Stimulated activated CD4-positive, alpha-beta T cell treated with anti-CD3 and anti-CD28 coated beads, Interleukin-12 subunit alpha, Interleukin-12 subunit beta, amount 100 ng/mL, for 24 hours (primary cell): ENCODE measurements around the gene DRC7.
"Not testable (repeated sequence)": the region's sequence is repeated elsewhere in the genome, so short reads cannot be mapped to it uniquely, and the experiment has no call there.

Experiments used
- DNase-seq, 2 experiments: peaks; one replicate each; pipeline ENCODE4 v3.0.0-alpha.2; 2020; ENCODE audit warnings: low read depth in 2 of 2

The DRC7 gene

DNA sequence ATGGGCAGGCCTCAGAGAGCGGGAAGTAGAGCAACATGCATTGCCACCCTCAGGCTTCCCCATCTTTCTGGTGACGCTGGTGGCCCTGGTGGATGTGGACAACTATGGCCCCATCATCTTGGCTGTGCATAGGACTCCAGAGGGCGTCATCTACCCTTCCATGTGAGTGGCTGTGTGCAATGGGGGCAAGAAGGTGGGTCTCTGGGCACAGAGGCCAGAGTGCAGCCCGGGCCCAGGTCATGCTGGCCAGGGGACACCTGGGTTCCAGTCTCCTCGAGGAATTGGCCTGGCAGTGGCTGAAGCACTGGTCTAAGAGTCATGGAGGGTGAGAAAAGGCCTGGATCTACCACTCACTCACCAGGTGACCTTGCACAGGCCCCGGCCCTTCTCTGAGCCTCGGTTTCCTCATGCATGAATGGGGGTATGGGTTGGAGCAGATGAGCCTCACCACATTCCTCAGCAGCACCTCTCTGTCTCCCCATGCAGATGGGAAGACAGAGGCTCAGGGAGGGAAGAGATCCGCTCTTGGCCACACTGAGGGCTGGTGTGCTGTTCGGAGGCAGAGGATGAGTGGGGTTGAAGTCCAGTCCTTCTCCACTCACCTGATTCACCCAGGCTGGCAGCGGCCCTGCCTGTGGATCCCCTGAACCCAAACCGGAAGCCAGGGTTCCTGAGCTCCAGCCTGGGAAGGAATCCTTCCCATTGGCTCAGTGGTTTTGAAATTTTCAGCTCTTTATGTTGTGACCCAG, 33.7 kb upstream of the DRC7 start:
- DNase-seq, result no peak

- DNase-seq, result no peak
Observed at GRCh38 chr16:57661510-57661909, 33.1 kb upstream of the DRC7 start.

- DNase-seq, result no peak
Observed at GRCh38 chr16:57661936-57662906, 32.4 kb upstream of the DRC7 start.

DNA sequence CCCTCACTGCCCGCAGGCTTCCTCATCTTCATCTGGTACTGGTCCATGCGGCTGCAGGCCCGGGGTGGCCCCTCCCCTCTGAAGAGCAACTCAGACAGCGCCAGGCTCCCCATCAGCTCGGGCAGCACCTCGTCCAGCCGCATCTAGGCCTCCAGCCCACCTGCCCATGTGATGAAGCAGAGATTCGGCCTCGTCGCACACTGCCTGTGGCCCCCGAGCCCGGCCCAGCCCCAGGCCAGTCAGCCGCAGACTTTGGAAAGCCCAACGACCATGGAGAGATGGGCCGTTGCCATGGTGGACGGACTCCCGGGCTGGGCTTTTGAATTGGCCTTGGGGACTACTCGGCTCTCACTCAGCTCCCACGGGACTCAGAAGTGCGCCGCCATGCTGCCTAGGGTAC, 31.2 kb upstream of the DRC7 start:
- DNase-seq, result no peak

GRCh38 chr16:57663917-57664661, 30.5 kb upstream of the DRC7 start:
- DNase-seq, result no peak

DNA sequence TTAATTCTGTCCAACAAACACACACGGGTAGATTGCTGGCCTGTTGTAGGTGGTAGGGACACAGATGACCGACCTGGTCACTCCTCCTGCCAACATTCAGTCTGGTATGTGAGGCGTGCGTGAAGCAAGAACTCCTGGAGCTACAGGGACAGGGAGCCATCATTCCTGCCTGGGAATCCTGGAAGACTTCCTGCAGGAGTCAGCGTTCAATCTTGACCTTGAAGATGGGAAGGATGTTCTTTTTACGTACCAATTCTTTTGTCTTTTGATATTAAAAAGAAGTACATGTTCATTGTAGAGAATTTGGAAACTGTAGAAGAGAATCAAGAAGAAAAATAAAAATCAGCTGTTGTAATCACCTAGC, 30.0 kb upstream of the DRC7 start:
- DNase-seq, result no peak

- DNase-seq, result no peak
Observed at GRCh38 chr16:57665541-57665940, 29.1 kb upstream of the DRC7 start.

DNA sequence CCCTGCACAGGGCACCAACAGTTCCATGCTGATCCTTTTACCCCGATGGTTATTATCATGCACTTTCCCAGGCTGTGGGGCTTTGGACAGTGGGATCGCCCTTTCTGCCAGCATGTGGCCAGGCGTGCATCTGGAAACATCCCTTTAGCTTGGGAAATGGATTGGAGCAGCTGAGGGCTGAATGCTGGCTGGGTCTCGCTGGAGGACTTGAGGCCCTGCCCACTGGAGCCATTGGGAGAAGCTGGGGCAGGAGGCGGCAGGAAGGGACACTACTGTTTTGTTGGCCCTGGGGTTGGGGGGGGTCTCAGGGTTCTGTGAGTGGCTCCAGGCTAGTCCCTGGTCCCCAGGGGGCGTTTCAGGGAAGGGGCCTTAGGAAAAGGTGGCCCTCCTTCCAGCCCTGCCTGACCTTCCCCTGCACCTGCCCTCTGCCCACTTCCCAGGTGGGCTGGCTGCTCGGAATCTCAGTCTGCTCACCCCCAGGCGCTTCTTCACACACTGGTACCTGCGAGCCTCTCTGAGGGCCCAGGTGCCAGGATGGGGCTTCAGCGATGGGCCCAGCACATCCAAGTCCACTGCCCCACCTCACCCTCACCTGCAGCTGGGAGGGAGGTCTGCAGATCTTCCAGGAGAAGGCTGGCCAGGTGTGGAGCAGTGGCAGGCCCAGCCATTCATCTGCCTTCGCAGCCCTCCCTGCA, 28.1 kb upstream of the DRC7 start:
- no peak for DNase-seq

GRCh38 chr16:57667048-57667525, 27.5 kb upstream of the DRC7 start:
- DNase-seq, result no peak

GRCh38 chr16:57667526-57668262, 26.9 kb upstream of the DRC7 start:
- no peak for DNase-seq

DNA sequence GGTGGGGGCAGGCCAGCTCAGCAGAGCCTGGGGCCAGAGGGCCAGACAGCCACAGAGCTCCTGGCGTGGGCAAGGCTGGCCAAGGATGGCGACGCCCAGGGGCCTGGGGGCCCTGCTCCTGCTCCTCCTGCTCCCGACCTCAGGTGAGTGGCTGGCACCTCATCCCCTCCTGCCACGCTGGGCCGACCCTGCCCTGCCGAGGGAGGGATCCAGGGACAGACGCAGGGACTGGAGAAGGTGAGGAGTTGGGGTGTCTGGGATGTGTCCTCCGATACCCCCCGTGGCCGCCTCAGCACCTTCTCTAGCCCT, 26.4 kb upstream of the DRC7 start, which contains the start of gene ADGRG3:
TSS of gene ADGRG3 (plus strand) at position 44 of the 309 bp plus-strand sequence. CDS start at position 86, 42 bp downstream.
- no peak for DNase-seq

DNA sequence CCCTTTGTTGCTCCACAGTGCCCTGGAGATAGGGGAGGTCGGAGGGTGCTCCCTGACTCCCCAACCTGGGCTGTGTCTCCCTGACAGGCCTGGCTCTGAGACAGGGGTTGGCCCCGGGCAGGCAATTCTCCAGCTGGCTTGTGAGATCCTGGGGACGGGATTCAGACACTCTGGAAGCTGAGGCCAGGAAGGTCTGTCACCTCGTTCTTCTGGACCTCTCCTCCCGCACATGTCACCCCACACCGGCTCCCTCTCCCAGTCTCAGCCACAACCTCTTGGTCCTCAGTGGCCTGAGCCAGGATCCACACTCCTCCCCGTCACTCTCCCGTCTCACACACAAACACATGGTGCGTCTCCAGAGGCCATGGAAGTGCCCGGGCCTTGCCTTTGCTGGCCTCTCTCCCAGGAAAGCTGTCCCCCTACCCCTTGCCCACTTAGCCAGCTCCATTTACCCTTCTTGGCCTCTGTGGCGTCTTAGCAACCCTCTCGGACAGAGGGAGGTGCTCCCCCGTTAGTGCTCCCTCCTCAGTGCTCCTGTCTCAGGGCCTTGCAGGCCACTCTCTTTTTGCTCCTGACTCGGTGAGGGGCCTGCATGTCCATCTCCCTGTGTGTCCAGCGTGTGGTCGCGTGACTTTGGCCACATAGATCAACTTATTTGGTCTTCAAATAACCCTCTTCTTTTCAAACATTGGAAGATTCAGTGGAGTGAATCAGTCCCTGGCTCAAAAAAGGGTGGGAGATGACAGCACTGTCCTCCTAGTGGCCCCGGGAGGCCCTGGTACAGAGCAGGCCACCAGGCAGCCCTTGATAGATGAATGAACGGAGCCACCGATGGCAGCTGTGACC, 25.8 kb upstream of the DRC7 start:
- DNase-seq, result no peak

- no peak for DNase-seq
Observed at GRCh38 chr16:57669476-57670162, 25.0 kb upstream of the DRC7 start.

DNA sequence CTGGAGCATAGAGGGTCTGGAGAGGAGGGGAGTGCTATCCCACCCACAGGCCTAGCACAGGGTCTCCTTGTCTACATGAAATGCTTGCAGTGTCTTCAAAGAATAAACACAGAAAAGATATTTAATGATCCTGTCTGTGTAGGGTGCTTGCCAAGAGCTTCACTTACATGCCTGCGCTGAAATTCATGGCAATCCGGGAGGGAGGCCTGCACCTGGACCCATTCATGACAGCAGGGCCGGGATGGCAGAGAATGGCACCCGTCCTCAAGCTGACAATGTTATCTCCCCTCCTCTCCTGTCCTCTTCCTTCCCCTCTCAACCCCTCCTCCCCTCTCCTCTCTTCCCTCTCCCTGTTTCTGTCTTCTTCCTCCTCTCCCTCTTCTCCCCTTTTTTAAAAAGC, 24.4 kb upstream of the DRC7 start:
- no peak for DNase-seq

GRCh38 chr16:57671451-57671850, 23.2 kb upstream of the DRC7 start:
- not testable (repeated sequence) for DNase-seq

DNA sequence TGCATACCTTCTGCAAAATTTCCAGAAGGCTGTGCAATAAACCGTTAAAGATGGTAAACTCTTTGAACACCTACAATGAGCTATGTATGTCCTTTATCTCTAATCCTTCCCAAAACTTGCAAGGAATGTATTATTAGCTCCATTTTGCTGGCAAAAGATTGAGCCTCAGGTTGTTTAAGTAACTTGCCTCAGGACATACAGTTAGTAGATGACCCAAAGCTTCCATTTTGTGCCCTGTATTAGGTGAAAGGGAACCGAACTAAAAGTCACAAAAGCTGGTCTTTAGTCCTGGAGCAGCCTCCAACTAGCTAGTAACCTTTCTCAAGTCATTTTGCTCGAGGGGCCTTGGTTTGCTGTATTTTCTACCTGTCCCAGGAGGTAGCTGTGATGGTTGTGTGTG, 22.2 kb upstream of the DRC7 start:
- DNase-seq, result no peak

DNA sequence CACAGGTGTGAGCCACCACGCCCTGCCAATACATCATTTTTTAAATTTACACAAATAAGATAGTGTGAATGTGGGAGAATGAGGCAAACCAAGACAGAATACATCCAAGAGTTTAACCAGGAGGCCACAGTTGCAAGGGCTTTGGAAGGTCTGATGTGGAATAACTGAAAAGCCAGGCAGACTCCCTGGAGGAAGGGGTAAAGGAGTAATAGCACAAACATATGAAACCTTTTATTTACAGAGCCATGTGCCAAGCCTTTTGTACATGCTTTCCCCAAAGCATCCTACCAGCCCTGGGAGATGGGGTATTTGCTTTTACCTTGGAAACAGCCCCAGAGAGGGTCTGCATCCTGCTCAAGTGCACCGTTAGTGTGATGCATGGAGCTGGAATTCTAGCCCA, 21.8 kb upstream of the DRC7 start:
- DNase-seq, result no peak

GRCh38 chr16:57675741-57676551, 18.7 kb upstream of the DRC7 start:
- no peak for DNase-seq
